ENCODE results near the gene C1QL4.
A peak's percentile ranks its signal among the peaks of the same experiment; 100 is the strongest.
"Not testable (repeated sequence)": the region's sequence is repeated elsewhere in the genome, so short reads cannot be mapped to it uniquely, and the experiment has no call there.

Gene C1QL4

DNA sequence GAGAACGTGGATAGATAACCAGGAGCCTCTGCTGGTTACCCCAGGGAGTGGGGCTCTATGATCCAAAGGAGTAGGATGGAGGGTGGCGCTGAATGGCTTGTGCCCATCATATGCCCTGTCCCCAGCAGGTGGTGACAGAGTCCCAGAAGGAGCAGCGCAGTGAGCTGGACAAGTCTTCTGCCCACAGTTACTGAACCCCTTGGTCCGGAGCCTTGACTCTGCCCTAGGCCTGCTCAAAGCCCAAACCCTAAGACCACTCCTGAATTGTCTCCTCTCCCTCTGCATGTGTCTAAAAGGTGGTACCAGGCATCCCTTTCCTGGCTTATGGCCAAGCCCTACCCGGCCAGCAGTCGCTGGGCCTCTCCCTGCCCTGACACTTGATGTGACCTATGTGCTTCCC, 38.8 kb downstream of the C1QL4 start:
- no peak for DNase-seq

DNA sequence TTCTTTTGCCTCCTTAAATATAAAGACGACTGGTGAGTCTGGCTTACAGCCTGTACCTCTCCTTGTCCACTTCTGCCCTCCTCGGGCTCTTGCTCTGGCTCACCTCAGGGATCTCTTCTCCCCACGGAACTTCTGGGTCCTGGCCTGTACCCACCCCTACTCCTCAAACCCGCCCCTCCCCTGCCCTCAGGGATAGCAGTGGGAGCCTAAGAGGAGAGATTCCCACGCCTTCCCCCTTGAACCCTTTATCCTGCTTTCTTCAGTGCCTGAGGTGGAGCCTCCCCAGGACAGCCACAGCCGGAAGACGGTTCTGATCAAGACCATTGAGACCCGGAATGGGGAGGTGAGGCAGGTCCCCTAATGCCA, 39.3 kb downstream of the C1QL4 start:
- DNase-seq, result no peak

DNA sequence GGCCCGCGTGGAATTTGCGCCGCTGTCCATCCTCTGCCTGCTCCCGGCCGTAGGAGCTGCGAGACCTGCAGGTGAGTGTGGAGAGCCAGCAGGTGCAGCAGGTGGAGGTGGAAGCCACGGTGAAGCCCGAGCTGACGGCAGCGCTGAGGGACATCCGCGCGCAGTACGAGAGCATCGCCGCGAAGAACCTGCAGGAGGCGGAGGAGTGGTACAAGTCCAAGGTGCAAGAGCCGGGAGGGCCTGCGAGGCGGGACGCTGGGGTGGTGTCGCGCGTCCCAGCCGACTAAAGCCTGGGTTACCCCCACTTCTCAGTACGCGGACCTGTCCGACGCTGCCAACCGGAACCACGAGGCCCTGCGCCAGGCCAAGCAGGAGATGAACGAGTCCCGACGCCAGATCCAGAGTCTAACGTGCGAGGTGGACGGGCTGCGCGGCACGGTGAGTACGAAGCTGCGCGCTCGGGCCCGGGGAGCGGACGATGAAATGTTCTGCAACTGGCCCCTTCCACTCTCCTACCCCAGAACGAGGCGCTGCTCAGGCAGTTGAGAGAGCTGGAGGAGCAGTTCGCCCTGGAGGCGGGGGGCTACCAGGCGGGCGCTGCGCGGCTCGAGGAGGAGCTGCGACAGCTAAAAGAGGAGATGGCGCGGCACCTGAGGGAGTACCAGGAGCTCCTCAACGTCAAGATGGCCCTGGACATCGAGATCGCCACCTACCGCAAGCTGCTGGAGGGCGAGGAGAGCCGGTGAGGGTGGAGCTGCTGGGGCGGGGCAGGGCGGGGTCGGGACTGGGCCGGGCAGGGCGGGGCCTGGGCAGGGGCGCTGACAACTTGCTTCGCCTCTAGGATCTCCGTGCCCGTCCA, 39.9 kb downstream of the C1QL4 start:
- no peak for DNase-seq

DNA sequence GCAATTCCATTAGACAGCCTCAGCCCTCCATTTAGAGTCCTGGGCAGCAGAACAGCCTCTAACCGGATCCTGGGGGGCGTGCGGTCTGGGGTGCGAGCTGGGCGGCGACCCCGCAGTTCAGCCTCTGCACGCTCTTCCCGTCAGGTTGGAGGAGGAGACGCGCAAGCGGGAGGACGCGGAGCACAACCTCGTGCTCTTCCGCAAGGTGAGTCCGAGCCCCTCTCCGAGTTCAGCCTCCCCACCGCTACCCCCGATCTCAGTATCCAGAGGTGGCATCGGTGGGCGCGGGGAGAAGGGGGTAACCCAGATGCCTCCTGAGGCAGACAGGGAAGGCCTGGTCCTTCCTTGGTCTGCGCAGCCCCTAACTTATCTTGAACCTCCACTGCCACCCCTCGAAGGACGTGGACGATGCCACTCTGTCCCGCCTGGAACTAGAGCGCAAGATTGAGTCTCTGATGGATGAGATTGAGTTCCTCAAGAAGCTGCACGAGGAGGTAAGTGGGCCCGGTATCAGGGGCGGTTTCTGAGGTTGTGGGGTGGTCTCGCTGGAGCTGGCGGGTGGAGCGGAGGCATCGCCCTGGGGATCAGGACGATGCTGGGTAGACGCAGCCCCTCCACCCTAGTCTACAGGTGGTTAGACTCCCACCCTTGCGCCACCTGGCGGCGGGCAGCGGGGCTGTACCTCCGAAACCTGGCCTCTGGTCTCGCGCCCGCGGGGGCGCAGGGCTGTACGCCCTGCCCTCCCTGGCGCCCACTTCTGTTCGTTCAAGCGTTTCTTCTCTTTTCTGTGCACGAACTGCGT, 40.8 kb downstream of the C1QL4 start:
- DNase-seq, result peak; percentile 27

DNA sequence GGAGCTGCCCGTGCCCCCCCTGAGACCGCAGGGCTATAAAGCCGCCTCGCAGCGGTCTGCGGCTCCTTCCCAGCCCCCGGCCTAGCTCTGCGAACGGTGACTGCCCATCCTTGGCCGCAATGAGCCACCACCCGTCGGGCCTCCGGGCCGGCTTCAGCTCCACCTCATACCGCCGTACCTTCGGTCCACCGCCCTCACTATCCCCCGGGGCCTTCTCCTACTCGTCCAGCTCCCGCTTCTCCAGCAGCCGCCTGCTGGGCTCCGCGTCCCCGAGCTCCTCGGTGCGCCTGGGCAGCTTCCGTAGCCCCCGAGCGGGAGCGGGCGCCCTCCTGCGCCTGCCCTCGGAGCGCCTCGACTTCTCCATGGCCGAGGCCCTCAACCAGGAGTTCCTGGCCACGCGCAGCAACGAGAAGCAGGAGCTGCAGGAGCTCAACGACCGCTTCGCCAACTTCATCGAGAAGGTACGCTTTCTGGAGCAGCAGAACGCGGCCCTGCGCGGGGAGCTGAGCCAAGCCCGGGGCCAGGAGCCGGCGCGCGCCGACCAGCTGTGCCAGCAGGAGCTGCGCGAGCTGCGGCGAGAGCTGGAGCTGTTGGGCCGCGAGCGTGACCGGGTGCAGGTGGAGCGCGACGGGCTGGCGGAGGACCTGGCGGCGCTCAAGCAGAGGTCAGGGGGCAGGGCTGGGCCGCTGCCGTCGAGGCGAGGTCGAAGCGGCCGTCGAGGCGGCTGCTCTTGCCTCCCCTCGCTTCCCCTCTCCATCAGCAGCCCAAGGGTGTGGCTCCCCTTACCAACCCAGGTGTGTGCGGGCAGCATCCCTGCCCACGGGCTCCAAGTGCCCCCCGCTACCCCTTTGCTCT, 41.7 kb downstream of the C1QL4 start, which contains the start of gene PRPH:
Gene PRPH, plus strand, starts transcription at position 66 of the 855 bp plus-strand sequence. Its CDS starts 54 bp downstream, at position 120.
- DNase-seq, result no peak

DNA sequence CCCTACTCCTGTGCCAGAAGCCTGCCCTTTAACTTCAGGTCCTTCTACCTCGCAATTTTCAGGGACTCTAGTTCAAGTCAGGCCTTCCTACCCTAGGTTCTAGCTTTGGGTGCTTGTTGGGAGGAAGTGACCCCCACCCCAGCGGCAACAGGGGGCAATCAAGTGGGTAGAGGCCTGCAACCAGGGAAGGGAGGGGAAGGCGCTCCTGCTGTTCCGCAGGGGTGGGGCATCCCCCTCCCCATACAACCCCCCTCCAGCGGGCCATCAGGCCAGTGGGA, 42.2 kb downstream of the C1QL4 start:
- no peak for DNase-seq

DNA sequence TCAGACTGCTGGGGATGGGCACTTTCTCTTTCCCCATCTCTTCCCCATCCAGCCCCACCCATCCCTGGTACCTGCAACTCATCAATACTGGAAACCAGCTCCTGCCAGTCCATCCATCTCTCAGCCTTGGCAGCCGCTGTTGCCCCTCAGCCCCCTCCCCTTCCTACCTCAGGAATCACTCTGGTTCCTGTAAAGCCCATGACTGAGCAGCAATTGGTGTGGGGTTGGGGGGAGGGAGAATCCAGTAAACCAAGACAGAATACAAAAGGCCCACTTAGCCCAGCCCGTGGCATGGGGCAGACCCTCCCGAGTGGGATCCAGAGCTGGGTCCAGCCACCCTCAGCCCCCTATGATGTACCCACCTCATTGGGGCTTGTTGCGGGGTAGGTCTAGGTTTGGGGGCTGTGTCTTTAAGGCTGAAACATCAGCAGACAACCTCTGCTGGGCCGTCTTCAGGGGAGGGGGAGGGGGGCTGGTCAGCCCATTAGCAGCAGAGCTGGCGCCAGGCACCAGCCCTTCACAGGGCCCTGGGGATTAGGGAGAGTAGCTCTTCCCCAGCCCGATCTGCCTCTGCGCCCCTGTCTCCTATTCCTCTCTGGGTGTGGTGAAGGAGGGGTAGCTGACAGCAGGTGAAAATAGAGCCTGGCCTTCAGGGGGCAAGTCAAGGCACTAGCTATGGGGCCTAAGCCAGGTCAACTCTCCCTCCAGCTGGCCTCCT, 42.7 kb downstream of the C1QL4 start:
- DNase-seq, result no peak

DNA sequence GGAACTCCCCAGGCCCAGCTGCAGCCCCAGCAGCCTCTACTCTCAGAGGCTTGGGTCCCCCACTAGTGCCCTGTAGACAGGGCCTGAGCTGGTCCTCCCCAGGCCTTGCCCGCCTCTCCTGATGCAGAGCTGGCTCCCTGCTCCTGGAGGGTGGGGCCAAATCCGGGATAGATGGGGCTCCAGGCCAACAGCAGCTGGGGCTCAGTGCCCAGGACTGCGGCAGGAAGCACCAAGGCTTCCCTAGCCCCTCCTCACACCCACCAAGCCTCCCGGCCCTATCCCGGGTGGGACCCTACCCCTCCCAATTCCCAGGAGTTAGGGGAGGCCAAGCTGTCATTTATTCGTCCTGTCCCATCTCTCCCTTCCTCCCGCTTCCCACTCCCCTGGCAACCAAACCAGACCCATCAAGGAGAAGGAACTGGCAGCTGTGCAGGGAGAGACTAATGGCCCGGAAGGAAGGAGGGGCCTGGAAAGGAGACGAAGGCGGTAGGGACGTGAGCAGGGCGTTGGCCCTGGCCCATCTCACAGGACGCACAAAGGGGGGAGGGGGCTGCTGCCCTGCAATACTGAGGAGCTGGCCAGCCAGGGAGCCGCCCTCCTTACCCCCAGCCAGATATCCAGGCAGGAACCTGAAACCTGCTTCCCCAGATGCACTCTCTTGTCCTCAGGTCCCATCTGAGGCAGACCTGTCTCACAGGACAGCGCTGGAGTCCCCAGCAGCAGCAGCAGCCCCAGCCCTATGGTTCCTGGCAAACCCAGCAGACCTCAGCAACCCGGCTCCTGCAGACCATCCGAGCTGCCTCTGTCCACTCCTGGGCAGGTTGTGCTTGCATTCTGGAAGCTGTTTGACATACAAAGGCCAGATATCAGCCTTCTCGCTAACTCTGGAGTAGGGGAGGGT, 43.7 kb downstream of the C1QL4 start:
- DNase-seq, result no peak

DNA sequence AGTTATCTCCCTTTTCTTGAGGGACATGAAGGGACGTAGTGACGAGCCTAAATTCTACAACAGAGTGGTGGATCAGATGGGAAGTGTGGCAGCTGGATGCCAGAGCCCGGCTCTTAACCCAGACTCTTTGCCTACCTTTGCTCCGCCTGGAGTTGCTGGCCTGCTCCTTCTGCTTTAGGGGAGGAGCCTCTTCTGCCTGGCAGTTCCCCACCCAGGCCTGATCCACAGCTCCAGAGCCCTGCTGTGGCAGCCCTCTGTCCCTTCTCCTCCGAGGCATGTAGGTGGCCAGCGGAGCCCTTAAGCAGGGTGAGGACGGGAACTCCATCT, 44.3 kb downstream of the C1QL4 start:
- no peak for DNase-seq

DNA sequence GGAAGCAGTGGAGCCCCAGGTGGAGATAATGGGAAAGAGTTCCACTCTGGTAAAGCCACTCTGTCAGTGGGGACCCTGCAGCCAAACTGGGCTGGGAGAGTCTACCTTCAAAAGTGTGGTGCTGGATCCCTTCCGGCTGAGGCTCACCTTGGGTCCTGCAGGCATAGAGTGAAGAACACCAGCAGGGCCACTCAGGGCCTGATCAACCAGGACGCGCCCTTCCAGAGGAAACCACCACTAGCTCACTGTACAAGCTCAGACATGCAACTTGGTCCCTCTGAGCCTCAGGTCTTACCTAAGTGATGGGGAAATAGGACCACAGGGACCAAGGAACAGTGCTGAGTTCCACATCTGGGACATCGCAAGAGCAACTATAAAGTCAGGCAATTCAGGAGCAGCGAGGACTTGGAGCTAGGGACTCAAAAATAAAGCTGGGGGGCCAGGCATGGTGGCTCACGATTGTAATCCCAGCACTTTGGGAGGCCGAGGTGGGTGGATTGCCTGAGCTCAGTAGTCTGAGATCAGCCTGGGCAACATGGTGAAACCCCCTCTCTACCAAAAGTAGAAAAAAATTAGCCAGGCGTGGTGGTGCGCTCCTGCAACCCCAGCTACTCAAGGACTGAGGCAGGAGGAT, 47.9 kb downstream of the C1QL4 start:
- DNase-seq, result no peak

DNA sequence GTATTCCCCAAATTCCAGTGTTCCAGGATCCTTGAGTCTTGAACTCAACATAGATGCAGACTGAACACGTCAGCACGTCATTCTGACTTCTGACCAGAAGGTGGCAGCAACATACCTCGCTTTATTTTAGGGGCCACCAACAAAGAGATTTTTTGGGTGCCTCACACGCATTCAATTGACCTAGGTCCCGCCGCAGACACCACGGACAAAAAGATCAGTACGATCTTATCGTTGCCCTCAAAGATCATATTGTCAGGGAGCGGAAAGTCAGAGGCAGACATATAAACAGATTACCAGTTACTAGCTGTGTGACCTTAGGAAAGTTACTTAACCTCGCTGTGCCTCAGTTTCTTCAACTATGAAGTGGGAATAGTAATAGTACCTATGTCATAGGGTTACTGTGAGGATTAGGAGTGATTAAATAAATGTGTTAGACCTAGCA, 48.6 kb downstream of the C1QL4 start:
- no peak for DNase-seq

DNA sequence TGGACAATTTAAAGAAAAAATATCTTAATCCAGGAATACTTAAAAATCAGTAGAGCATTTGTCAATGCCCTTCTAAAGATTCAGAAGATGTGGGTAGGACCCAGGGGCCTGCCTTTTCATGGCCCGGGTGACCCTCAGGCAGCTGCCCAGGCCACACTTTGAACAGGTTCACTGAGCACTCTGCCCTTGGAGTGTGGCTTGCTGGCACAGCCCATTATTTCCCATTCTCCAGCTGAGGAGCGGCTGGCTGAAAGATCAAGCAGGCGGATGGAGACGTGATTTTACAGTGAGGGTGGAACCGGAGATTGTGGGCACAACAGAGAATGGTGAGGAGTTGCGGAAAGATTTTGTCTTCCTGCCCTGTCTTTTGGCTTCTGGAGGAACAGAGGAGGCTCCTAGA, 49.1 kb downstream of the C1QL4 start:
- DNase-seq, result no peak

DNA sequence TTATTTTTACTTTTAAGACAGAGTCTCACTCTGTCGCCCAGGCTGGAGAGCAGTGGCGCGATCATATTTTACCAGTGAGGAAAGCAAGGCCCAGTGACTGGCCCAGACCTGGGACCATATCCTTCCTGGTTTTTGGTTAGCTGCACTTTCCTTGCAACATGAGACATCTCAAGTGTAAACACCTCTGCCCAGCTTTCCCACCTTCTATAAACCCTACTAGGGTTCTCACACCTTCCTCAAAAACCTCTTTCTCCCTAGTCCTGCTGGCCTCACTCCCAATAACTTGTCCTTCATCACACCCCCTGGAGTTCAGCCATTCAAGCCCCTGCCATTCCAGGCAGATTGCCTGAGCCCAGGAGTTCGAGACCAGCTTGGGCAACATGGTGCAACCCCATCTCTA, 52.3 kb downstream of the C1QL4 start:
- DNase-seq, result no peak

DNA sequence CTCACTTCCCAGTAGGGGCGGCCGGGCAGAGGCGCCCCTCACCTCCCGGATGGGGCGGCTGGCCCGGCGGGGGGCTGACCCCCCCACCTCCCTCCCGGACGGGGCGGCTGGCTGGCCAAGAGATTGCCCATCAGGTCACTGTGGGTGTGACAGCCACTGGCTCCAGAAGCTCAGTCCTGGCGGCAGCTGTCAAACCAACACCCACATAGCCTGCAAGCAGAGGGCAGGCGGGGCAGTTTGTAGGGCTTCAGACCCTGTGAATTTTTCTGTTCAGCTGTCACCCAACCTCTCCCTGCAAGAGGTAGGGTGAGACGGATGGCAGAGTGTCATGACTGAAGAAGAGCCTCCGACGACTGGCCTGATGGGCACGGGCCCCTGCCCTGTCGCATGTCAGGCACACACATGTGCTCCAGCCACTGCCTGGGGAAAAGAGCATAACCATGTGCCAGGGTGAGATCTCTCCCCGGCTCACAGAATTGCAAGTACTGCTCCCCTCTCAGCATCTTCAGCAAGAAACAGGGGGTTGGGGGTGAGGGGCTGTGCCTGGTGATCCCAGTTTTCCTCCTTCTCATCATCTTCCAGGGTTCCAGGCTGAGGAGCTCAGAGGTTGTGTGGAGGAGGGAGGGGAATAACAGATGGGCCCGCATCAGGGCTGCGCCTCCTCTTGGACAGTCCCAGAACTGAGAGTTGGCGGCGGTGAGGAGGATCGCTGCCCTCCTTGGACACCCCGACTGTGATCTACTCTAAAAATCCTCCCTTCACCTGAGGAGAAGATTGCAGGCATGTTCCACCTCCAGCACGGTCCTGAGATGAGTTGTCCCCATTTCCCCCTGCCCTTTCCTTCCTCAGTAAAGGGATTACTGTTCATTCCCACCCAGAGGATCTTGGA, 53.2 kb downstream of the C1QL4 start:
- no peak for DNase-seq

DNA sequence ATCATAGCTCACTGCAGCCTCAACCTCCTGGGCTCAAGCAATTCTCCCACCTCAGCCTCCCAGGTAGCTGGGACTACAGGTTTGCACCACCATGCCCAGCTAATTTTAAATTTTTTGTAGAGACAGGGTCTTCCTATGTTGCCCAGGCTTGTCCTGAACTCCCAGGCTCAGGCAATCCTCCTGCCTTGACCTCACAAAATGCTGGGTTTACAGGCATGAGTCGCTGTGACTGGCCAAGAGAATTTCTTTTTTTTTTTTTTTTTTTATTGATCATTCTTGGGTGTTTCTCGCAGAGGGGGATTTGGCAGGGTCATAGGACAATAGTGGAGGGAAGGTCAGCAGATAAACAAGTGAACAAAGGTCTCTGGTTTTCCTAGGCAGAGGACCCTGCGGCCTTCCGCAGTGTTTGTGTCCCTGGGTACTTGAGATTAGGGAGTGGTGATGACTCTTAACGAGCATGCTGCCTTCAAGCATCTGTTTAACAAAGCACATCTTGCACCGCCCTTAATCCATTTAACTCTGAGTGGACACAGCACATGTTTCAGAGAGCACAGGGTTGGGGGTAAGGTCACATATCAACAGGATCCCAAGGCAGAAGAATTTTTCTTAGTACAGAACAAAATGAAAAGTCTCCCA, 54.1 kb downstream of the C1QL4 start:
- not testable (repeated sequence) for DNase-seq

Measured in activated gamma-delta T cell (primary cell).